HepG2 (cell line): Measurements from ENCODE around the gene ZDHHC21. TPM values are rescaled to one million over a fixed set of nuclear protein-coding genes. Genes with fewer than 3 reads are reported as not detected.

Source experiments
- ARNT ChIP-seq: fragments of 450-650 bp; IDR thresholded peaks from 2 replicates; pipeline ENCODE4 v1.6.1; 2017
- HNF4A ChIP-seq: sonication (generic); formaldehyde crosslinking; IDR thresholded peaks from 2 replicates; pipeline ENCODE4 v1.4.0; 2020; ENCODE audit warnings: missing genetic modification reagents
- HNRNPL ChIP-seq: fragments of 200-400 bp; formaldehyde crosslinking; IDR thresholded peaks from 2 replicates; pipeline ENCODE4 v1.6.1; 2017; ENCODE audit warnings: mild to moderate bottlenecking, low read depth, low read length
- KIAA2018 ChIP-seq: sonication (generic); formaldehyde crosslinking; IDR thresholded peaks from 2 replicates; pipeline ENCODE4 v1.5.0; 2020; ENCODE audit warnings: mild to moderate bottlenecking, missing genetic modification reagents, borderline replicate concordance
- MBNL3 ChIP-seq: fragments of 250-450 bp; sonication (Bioruptor Pico); conservative IDR thresholded peaks from 2 replicates; pipeline ENCODE4 v1.8.0; 2022; ENCODE audit warnings: mild to moderate bottlenecking, inconsistent platforms
- PAX8 ChIP-seq: sonication (generic); formaldehyde crosslinking; IDR thresholded peaks from 2 replicates; pipeline ENCODE4 v1.8.0; 2022; ENCODE audit warnings: mild to moderate bottlenecking, missing genetic modification reagents, borderline replicate concordance
- SP1 ChIP-seq, 2 experiments: fragments of 450-650 bp in 1 of 2; sonication (generic) in 1 of 2; formaldehyde crosslinking in 1 of 2; IDR thresholded peaks; 2 replicates each; pipeline versions ENCODE4 v1.4.0 to v1.6.1; 2016 to 2020; ENCODE audit warnings: missing genetic modification reagents in 1 of 2
- TCF7L2 ChIP-seq: IDR thresholded peaks from 2 replicates; pipeline ENCODE4 v1.6.1; 2011; ENCODE audit warnings: mild to moderate bottlenecking, low read depth, low read length, moderate library complexity
- ZNF275 ChIP-seq: sonication (generic); formaldehyde crosslinking; IDR thresholded peaks from 2 replicates; pipeline ENCODE4 v1.8.0; 2022; ENCODE audit warnings: missing genetic modification reagents, mild to moderate bottlenecking, inconsistent platforms, borderline replicate concordance
- ZNF44 ChIP-seq: sonication (generic); formaldehyde crosslinking; IDR thresholded peaks from 2 replicates; pipeline ENCODE4 v1.5.1; 2020; ENCODE audit warnings: mild to moderate bottlenecking, missing genetic modification reagents
- ZNF678 ChIP-seq: sonication (generic); formaldehyde crosslinking; IDR thresholded peaks from 2 replicates; pipeline ENCODE4 v1.4.0; 2020; ENCODE audit warnings: mild to moderate bottlenecking, missing genetic modification reagents
- ZSCAN25 ChIP-seq: sonication (generic); formaldehyde crosslinking; IDR thresholded peaks from 2 replicates; pipeline ENCODE4 v1.8.0; 2022; ENCODE audit warnings: mild to moderate bottlenecking, missing genetic modification reagents
- ZXDC ChIP-seq: sonication (generic); formaldehyde crosslinking; IDR thresholded peaks from 2 replicates; pipeline ENCODE4 v1.5.0; 2020; ENCODE audit warnings: mild to moderate bottlenecking, missing genetic modification reagents
- ZZZ3 ChIP-seq: sonication (generic); formaldehyde crosslinking; IDR thresholded peaks from 2 replicates; pipeline ENCODE4 v1.4.0; 2020; ENCODE audit warnings: missing genetic modification reagents, mild to moderate bottlenecking, borderline replicate concordance
- polyA plus RNA-seq, 8 experiments: library from polyadenylated mRNA; depleted of rRNA in 3 of 8; stranded (reverse) in 7 of 8; unstranded in 1 of 8; fragments of >200 nt; fragmentation: Illumina TruSeq in 4 of 8; extraction: Trizol in 4 of 8; gene quantifications; 2 replicates each; pipeline versions ENCODE4 v1.2.1 to v1.2.3, GENCODE V29; 2011 to 2016; ENCODE audit warnings: low read depth in 4 of 8, missing spikeins in 1 of 8, mixed read lengths in 1 of 8; ENCODE audit not compliant: insufficient read depth in 1 of 8
- total RNA-seq, 5 experiments: library from RNA; depleted of rRNA; stranded (reverse); fragments of >200 nt; fragmentation: Illumina TruSeq; extraction: Trizol; gene quantifications; 2 replicates each; pipeline ENCODE4 v1.2.3, GENCODE V29; 2016; ENCODE audit warnings: low read depth in 1 of 5
- TF ChIP-seq, protein P1 (sequence below): sonication (generic); formaldehyde crosslinking; IDR thresholded peaks from 2 replicates; pipeline ENCODE4 v1.5.0; 2020; ENCODE audit warnings: mild to moderate bottlenecking, missing genetic modification reagents

ZDHHC21 gene
- total and polyA plus RNA-seq, 2 of the 13 experiments (the other 11 are each of a cell fraction or from before 2014, with no cell fraction given): 2.4 to 3.7 TPM

DNA sequence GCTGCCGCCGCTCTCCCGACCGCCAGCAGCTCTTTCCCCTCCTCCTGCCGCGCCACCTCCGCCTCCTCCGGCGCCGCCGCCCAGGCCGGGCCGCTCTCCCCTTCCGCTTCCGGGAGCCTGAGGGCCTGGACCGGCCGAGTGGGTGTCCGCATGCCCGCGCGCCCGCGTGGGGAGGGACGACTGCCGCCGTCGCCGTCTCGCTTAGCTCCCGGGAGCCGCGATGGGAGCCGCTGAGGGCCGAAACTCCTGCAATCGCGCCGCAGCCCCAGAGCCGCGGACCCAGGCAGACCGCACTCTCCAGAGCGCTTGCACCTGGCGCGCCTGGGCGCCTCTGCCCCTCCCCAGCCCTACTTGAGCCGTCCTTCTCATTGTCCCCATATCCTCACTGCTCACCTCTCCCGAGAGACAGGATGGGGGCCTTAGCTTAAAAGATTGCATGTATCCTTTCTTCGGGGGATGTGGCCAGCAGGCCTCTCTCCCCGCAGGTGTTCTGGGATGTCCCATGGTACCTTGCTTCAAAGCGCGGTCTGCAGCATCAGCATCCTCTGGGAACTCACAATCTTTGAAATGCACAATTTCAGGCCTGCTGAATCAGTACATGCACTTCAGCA, at the start of gene ZDHHC21 (continued):
- no peak for TF ChIP-seq KIAA2018
- no peak for TF ChIP-seq ZNF678
- TF ChIP-seq PAX8 (CRISPR knock-in tag): no peak; the same call in 1 of the 2 replicates
- TF ChIP-seq ARNT: no peak
- TF ChIP-seq MBNL3 (CRISPR knock-in tag): no peak
- TF ChIP-seq ZNF44 (CRISPR knock-in tag): no peak
- no peak for TF ChIP-seq HNF4A
- no peak for TF ChIP-seq TCF7L2
- no peak for TF ChIP-seq ZXDC (CRISPR knock-in tag)
- TF ChIP-seq, protein P1, sequence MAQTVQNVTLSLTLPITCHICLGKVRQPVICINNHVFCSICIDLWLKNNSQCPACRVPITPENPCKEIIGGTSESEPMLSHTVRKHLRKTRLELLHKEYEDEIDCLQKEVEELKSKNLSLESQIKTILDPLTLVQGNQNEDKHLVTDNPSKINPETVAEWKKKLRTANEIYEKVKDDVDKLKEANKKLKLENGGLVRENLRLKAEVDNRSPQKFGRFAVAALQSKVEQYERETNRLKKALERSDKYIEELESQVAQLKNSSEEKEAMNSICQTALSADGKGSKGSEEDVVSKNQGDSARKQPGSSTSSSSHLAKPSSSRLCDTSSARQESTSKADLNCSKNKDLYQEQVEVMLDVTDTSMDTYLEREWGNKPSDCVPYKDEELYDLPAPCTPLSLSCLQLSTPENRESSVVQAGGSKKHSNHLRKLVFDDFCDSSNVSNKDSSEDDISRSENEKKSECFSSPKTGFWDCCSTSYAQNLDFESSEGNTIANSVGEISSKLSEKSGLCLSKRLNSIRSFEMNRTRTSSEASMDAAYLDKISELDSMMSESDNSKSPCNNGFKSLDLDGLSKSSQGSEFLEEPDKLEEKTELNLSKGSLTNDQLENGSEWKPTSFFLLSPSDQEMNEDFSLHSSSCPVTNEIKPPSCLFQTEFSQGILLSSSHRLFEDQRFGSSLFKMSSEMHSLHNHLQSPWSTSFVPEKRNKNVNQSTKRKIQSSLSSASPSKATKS (CRISPR knock-in tag): no peak
- no peak for TF ChIP-seq ZNF275 (CRISPR knock-in tag)
- TF ChIP-seq SP1 (IDR thresholded peaks at IDR 0.05): no peak
- TF ChIP-seq SP1 (CRISPR knock-in tag; IDR thresholded peaks at IDR 0.05): no peak
- TF ChIP-seq ZZZ3: peak; percentile 64
- TF ChIP-seq HNRNPL: no peak
- no peak for TF ChIP-seq ZSCAN25 (CRISPR knock-in tag)
